Measurements from ENCODE around the gene TSPEAR.

The TSPEAR gene

DNA sequence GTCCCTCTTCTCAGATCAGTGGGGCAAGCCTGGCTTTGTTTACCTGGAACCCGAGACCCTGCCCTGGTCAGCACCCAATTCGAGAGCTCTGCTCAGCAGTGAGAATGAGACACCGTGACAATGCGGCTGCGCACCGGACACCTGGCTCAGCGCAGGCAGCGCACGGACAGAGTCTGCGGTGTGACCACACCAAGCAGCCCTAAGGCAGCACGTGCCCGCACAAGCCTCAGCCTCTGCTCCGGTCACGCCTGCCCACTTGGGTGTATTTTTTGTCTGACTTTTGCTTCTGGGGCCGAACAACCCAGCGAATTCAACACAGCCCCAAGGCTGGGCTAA lies 94.8 kb downstream of the TSPEAR start:
- TF ChIP-seq, protein P1, sequence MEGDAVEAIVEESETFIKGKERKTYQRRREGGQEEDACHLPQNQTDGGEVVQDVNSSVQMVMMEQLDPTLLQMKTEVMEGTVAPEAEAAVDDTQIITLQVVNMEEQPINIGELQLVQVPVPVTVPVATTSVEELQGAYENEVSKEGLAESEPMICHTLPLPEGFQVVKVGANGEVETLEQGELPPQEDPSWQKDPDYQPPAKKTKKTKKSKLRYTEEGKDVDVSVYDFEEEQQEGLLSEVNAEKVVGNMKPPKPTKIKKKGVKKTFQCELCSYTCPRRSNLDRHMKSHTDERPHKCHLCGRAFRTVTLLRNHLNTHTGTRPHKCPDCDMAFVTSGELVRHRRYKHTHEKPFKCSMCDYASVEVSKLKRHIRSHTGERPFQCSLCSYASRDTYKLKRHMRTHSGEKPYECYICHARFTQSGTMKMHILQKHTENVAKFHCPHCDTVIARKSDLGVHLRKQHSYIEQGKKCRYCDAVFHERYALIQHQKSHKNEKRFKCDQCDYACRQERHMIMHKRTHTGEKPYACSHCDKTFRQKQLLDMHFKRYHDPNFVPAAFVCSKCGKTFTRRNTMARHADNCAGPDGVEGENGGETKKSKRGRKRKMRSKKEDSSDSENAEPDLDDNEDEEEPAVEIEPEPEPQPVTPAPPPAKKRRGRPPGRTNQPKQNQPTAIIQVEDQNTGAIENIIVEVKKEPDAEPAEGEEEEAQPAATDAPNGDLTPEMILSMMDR (IDR thresholded peaks at IDR 0.05; ENCODE audit: insufficient read depth, low read length, poor library complexity, severe bottlenecking): no peak
- Histone ChIP-seq H3K27me3 (replicated peaks; ENCODE audit: control insufficient read depth, insufficient read depth, low read length) (no peaks in the 10 kb centered on the region), H3K4me3 (replicated peaks; ENCODE audit: low read depth, low read length) (no peak overlapping the region), H3K36me3 (ENCODE audit: control insufficient read depth, insufficient read depth, low read length) (no peaks in the 10 kb centered on the region)
- no peak for DNase-seq (ENCODE audit: extremely low read depth, insufficient read length)

DNA sequence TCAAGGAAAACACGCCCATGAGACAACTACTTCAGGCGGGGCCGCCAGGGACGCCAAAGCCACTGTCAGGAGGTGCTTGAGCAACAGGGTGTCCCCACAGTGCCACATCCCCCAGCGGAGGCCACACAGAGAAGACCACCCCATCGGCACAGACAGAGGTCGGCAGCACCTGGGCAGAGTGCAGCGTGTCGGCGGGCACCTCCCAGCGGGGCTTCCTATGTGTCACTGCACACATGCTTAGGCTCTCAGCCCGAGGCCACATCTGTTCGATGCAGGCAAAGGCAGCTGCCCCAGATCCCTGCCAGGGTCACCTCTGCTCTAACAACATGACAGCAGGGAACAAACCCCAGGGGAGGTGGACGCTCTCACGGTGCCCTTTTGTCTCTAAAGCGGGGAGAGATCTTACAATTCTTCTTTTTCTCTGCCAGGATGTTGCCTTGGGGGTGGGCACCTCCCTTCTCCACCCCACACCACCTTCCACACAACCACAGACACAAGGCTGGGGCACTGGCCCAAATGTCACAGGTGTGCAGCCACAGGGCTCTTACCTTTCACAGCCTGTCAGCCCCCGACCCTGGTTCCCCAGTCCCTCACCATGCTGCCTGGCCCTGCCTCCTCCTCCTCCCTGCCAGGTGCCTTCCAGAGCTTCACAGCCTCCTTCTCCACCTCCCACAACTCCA lies 95.3 kb downstream of the TSPEAR start:
- Histone ChIP-seq H3K27me3 (replicated peaks; ENCODE audit: control insufficient read depth, insufficient read depth, low read length) (no peaks in the 10 kb centered on the region), H3K4me3 (replicated peaks; ENCODE audit: low read depth, low read length) (no peak overlapping the region), H3K36me3 (ENCODE audit: control insufficient read depth, insufficient read depth, low read length) (no peaks in the 10 kb centered on the region)
- no peak for DNase-seq (ENCODE audit: extremely low read depth, insufficient read length)
- TF ChIP-seq, protein P1 (IDR thresholded peaks at IDR 0.05; ENCODE audit: insufficient read depth, low read length, poor library complexity, severe bottlenecking): no peak

DNA sequence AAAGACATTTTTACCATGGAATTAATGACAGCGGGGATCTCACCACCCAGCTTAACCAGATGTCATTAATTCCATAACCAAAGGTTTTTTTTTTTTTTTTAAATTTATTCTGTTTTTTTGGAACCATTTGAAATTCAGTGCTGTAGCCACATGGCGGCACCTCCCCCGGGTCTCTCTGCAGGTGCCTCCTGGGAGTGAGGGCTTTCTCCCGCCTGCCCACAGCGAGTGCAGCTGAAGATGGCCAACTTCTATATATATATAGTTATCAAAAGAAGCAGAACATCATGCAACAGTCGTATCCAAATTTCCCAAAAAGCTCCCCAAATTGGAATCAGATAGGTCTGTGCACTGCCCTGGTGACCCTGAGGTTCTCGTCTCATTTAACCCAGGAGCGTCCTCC lies 95.9 kb downstream of the TSPEAR start:
- TF ChIP-seq, protein P1 (IDR thresholded peaks at IDR 0.05; ENCODE audit: insufficient read depth, low read length, poor library complexity, severe bottlenecking): no peak
- Histone ChIP-seq H3K4me3 (replicated peaks; ENCODE audit: low read depth, low read length) (no peak overlapping the region), H3K36me3 (ENCODE audit: control insufficient read depth, insufficient read depth, low read length) (no peaks in the 10 kb centered on the region), H3K27me3 (replicated peaks; ENCODE audit: control insufficient read depth, insufficient read depth, low read length) (no peaks in the 10 kb centered on the region)
- no peak for DNase-seq (ENCODE audit: extremely low read depth, insufficient read length)

DNA sequence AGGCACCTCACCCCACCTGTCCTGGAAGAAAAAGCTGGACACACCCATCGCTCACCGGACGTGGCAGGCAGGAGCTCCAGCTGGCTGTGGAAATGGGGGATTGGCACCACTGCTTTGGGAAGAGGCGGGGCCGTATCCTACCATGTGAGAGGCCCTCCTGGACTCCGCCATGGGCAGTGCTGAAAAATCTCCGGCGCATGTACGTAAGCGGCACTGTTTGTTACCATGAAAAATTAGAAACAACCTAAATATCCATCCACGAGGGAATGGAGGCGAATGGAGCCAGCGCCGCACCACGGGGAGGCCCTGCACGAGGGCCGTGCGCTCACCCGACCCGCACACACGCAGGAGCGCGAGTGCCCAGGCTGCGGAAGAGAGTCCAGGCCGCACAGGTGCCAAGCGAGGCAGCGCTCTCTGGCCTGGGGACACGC lies 96.4 kb downstream of the TSPEAR start:
- no peak overlapping the region for H3K4me3 ChIP-seq (replicated peaks; ENCODE audit: low read depth, low read length)
- no peaks in the 10 kb centered on the region for H3K27me3 ChIP-seq (replicated peaks; ENCODE audit: control insufficient read depth, insufficient read depth, low read length)
- TF ChIP-seq, protein P1 (IDR thresholded peaks at IDR 0.05; ENCODE audit: insufficient read depth, low read length, poor library complexity, severe bottlenecking): no peak
- DNase-seq (ENCODE audit: extremely low read depth, insufficient read length): no peak
- H3K36me3 ChIP-seq (ENCODE audit: control insufficient read depth, insufficient read depth, low read length): no peaks in the 10 kb centered on the region

DNA sequence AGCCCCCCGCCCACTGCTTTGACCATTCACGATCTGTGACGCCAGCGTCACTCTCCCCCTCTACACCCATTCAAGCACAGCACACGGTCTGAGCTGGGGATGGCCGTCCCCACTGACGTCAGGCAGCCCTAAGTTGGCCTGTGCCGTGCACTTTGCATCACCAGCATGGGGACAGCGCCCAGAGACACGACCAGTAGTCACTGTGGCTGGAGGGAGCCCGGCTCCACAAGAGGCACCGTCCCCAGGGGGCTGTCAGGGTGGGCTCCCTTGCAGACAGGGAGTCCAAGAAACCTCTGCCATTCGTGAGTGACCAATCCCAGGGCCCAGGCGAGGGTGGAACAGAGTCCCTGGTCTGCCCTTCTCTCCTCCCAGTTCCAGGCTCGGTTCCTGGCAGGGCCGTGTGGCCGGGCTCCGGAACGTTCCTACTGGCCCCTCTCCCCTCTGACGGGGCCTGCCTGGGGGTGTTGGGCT lies 97.2 kb downstream of the TSPEAR start:
- H3K27me3 ChIP-seq (replicated peaks; ENCODE audit: control insufficient read depth, insufficient read depth, low read length): no peaks in the 10 kb centered on the region
- TF ChIP-seq, protein P1 (IDR thresholded peaks at IDR 0.05; ENCODE audit: insufficient read depth, low read length, poor library complexity, severe bottlenecking): no peak
- no peak for DNase-seq (ENCODE audit: extremely low read depth, insufficient read length)
- no peak overlapping the region for H3K4me3 ChIP-seq (replicated peaks; ENCODE audit: low read depth, low read length)
- no peaks in the 10 kb centered on the region for H3K36me3 ChIP-seq (ENCODE audit: control insufficient read depth, insufficient read depth, low read length)

Data from GM06990 (cell line).